ENCODE results near the gene COX7A2L.

Gene COX7A2L

DNA sequence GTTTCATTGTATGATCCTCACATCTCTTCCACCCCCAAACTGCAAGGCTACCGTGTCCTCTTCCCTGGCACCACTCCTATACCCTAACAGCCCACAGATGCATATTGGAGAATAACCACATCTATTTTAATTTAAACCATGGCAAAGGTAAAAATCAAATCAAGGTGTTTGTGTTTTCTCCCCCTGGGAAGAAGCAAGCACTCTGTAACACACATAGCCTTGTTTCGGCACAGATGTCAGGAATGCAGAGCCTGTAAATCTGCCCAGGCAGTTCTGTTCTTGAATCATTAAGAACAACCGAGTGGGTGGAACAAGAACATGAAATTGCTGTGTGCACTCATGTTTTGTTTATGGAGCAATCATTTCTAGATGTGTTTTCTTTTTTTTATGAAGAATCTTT, 6.8 kb upstream of the COX7A2L start:
- Histone ChIP-seq H3K4me1 (ENCODE audit: control extremely low read depth in 1 of 4, control insufficient read depth in 4 of 4, insufficient read depth in 4 of 4, low read length in 3 of 4) (no peaks in the 10 kb centered on the region), H3K4me3 (ENCODE audit: control insufficient read depth in 1 of 7, extremely low read depth in 1 of 7, insufficient read depth in 4 of 7, low read depth in 2 of 7, low read length in 6 of 7) (no peak overlapping the region), H3K27ac (ENCODE audit: insufficient read depth in 1 of 2, low read depth in 1 of 2, low read length in 2 of 2, poor library complexity in 1 of 2, severe bottlenecking in 2 of 2) (no peak overlapping the region), H3K27me3 (replicated peaks in 2 of 5; ENCODE audit: control insufficient read depth in 4 of 5, insufficient read depth in 5 of 5, low read length in 4 of 5) (peaks cover 0 to 4% (median 0%) of the 10 kb centered on the region in 5 experiments), H3K9me3 (ENCODE audit: control extremely low read depth in 1 of 5, control insufficient read depth in 4 of 5, insufficient read depth in 2 of 5, low read depth in 1 of 5, low read length in 4 of 5) (no peaks in the 10 kb centered on the region), H3K36me3 (ENCODE audit: control insufficient read depth in 4 of 4, insufficient read depth in 4 of 4, low read length in 3 of 4) (no peaks in the 10 kb centered on the region)
- CTCF ChIA-PET, result interaction anchor here (1.4 kb wide), 1 partner anchor 282 kb away, joined by 4 read pairs; no protein-coding TSS in a partner anchor
- no peak for DNase-seq
- WGBS (ENCODE audit: insufficient coverage), result 100% methylated on average over 2 of the region's 3 CpGs
- POLR2A ChIA-PET, result no interaction called here

DNA sequence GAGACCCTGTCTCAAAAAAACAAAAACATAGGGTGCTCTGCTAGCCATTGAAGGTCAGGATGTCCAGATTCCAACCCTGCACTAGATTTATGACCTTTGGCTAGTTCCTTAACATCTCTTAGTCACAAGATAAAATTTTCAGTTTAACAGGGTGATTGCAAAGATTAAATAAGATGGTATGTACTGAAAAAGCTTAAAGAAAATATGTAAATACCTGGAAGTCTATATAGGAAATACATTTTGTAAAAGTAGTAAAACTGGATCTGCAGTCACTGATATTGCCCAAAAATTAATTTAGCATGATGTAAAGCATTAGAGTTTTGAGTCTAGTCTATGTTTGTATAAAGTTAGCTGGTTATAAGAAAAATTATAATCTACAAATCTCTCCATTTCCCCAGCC, 5.4 kb upstream of the COX7A2L start:
- H3K9me3 ChIP-seq (ENCODE audit: control extremely low read depth in 1 of 5, control insufficient read depth in 4 of 5, insufficient read depth in 2 of 5, low read depth in 1 of 5, low read length in 4 of 5), result no peaks in the 10 kb centered on the region
- POLR2A ChIA-PET, result no interaction called here
- H3K27me3 ChIP-seq (replicated peaks in 2 of 5; ENCODE audit: control insufficient read depth in 4 of 5, insufficient read depth in 5 of 5, low read length in 4 of 5), result peaks cover 0 to 4% (median 0%) of the 10 kb centered on the region in 5 experiments
- H3K36me3 ChIP-seq (ENCODE audit: control insufficient read depth in 4 of 4, insufficient read depth in 4 of 4, low read length in 3 of 4), result no peaks in the 10 kb centered on the region
- no peak overlapping the region for H3K27ac ChIP-seq (ENCODE audit: insufficient read depth in 1 of 2, low read depth in 1 of 2, low read length in 2 of 2, poor library complexity in 1 of 2, severe bottlenecking in 2 of 2)
- CTCF ChIA-PET, result interaction anchor here (1.3 kb wide), 1 partner anchor 38 kb away, joined by 3 read pairs; no protein-coding TSS in a partner anchor
- H3K4me3 ChIP-seq (ENCODE audit: control insufficient read depth in 1 of 7, extremely low read depth in 1 of 7, insufficient read depth in 4 of 7, low read depth in 2 of 7, low read length in 6 of 7), result no peak overlapping the region
- no peak for DNase-seq
- H3K4me1 ChIP-seq (ENCODE audit: control extremely low read depth in 1 of 4, control insufficient read depth in 4 of 4, insufficient read depth in 4 of 4, low read length in 3 of 4), result peaks cover 5 to 8% (median 7%) of the 10 kb centered on the region in 4 experiments

DNA sequence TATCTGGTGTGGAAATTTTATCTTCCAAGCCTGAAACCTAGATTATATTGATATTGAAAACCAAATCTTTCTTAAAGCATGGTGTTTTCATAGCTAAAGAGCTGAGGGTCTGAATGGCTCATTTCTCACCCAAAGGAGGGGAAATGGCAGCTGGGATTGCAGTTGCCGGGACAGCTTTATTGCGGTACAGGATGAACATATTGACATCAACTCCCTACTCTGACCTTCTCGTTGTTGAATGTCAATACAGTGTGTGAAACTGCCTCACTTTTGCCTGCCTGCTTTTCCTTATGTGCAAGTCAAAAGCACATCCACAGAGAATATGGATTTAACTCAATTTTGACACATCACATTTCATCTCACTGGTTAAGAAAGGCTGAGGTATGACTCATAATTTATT, 3.6 kb upstream of the COX7A2L start:
- POLR2A ChIA-PET, result no interaction called here
- H3K4me3 ChIP-seq (ENCODE audit: control insufficient read depth in 1 of 7, extremely low read depth in 1 of 7, insufficient read depth in 4 of 7, low read depth in 2 of 7, low read length in 6 of 7), result no peak overlapping the region
- 93% methylated on average over 2 of the region's 3 CpGs for WGBS (ENCODE audit: insufficient coverage)
- H3K9me3 ChIP-seq (ENCODE audit: control extremely low read depth in 1 of 5, control insufficient read depth in 4 of 5, insufficient read depth in 2 of 5, low read depth in 1 of 5, low read length in 4 of 5), result no peaks in the 10 kb centered on the region
- DNase-seq, result no peak
- peaks cover 8 to 18% (median 16%) of the 10 kb centered on the region in 4 experiments for H3K4me1 ChIP-seq (ENCODE audit: control extremely low read depth in 1 of 4, control insufficient read depth in 4 of 4, insufficient read depth in 4 of 4, low read length in 3 of 4)
- CTCF ChIA-PET, result no interaction called here
- no peak overlapping the region for H3K27ac ChIP-seq (ENCODE audit: insufficient read depth in 1 of 2, low read depth in 1 of 2, low read length in 2 of 2, poor library complexity in 1 of 2, severe bottlenecking in 2 of 2)
- peaks cover 0 to 4% (median 0%) of the 10 kb centered on the region in 5 experiments for H3K27me3 ChIP-seq (replicated peaks in 2 of 5; ENCODE audit: control insufficient read depth in 4 of 5, insufficient read depth in 5 of 5, low read length in 4 of 5)
- H3K36me3 ChIP-seq (ENCODE audit: control insufficient read depth in 4 of 4, insufficient read depth in 4 of 4, low read length in 3 of 4), result no peaks in the 10 kb centered on the region

DNA sequence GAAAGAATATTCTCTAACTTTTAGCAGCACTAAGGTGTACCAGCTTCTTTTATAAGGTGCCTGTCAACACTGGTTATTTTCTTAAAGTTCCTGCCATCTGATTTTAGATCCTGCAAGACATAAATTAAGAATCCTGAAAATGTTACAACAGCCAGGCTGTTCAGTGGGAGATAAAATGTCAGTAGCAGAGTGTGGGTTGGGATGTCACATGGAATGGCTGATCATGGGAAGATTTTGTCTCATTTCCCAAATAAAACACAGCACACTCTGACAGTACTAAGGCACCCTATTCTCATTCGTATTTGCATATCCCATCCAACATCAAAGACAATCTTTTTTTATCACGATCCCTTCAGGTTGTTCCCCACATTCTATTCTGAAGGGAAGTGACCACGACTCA, 2.4 kb upstream of the COX7A2L start:
- peaks cover 18 to 30% (median 26%) of the 10 kb centered on the region in 4 experiments for H3K4me1 ChIP-seq (ENCODE audit: control extremely low read depth in 1 of 4, control insufficient read depth in 4 of 4, insufficient read depth in 4 of 4, low read length in 3 of 4)
- H3K9me3 ChIP-seq (ENCODE audit: control extremely low read depth in 1 of 5, control insufficient read depth in 4 of 5, insufficient read depth in 2 of 5, low read depth in 1 of 5, low read length in 4 of 5), result no peaks in the 10 kb centered on the region
- CTCF ChIA-PET, result no interaction called here
- H3K27me3 ChIP-seq (replicated peaks in 2 of 5; ENCODE audit: control insufficient read depth in 4 of 5, insufficient read depth in 5 of 5, low read length in 4 of 5), result peaks cover 0 to 4% (median 0%) of the 10 kb centered on the region in 5 experiments
- H3K27ac ChIP-seq (ENCODE audit: insufficient read depth in 1 of 2, low read depth in 1 of 2, low read length in 2 of 2, poor library complexity in 1 of 2, severe bottlenecking in 2 of 2), result no peak overlapping the region
- H3K4me3 ChIP-seq (ENCODE audit: control insufficient read depth in 1 of 7, extremely low read depth in 1 of 7, insufficient read depth in 4 of 7, low read depth in 2 of 7, low read length in 6 of 7), result no peak overlapping the region
- 93% methylated on average over 2 of the region's 3 CpGs for WGBS (ENCODE audit: insufficient coverage)
- H3K36me3 ChIP-seq (ENCODE audit: control insufficient read depth in 4 of 4, insufficient read depth in 4 of 4, low read length in 3 of 4), result no peaks in the 10 kb centered on the region
- POLR2A ChIA-PET, result no interaction called here
- no peak for DNase-seq

DNA sequence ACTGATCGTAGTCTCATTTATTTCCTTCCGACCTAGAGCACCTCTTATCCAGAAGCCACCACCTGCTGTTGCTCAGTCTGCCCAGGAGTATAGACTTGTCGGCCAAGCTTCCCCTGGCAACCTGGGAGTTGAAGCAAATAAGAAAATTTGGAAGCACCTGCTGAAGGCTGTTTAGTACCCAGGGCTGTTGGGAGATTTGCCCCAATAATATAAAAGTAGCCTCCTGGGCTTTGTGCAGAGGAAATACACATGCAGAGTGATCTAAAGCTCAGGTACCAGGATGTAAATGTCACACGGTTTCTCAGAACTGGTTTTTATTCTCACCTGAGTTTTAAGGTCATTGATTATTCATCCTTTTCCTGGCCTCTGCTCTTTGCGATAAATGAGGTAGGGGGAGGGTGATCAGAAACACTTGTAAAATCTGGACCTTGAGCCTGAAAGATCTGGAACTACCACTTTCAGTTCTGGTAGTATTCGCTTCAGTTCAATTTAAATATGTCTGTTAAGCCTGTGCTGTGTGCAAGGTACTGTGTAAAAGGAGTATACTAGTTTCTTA, 789 bp upstream of the COX7A2L start:
- 13% methylated on average over 5 of the region's 6 CpGs for WGBS (ENCODE audit: insufficient coverage)
- Histone ChIP-seq H3K4me1 (ENCODE audit: control extremely low read depth in 1 of 4, control insufficient read depth in 4 of 4, insufficient read depth in 4 of 4, low read length in 3 of 4) (peaks cover 22 to 31% (median 26%) of the 10 kb centered on the region in 4 experiments), H3K27me3 (replicated peaks in 2 of 5; ENCODE audit: control insufficient read depth in 4 of 5, insufficient read depth in 5 of 5, low read length in 4 of 5) (peaks cover 0 to 2% (median 0%) of the 10 kb centered on the region in 5 experiments), H3K27ac (ENCODE audit: insufficient read depth in 1 of 2, low read depth in 1 of 2, low read length in 2 of 2, poor library complexity in 1 of 2, severe bottlenecking in 2 of 2) (peak overlapping the region; percentile 91 to 96), H3K9me3 (ENCODE audit: control extremely low read depth in 1 of 5, control insufficient read depth in 4 of 5, insufficient read depth in 2 of 5, low read depth in 1 of 5, low read length in 4 of 5) (no peaks in the 10 kb centered on the region), H3K4me3 (ENCODE audit: control insufficient read depth in 1 of 7, extremely low read depth in 1 of 7, insufficient read depth in 4 of 7, low read depth in 2 of 7, low read length in 6 of 7) (peak overlapping the region; percentile 33 to 99 (median 96)), H3K36me3 (ENCODE audit: control insufficient read depth in 4 of 4, insufficient read depth in 4 of 4, low read length in 3 of 4) (peaks cover 0 to 2% (median 0%) of the 10 kb centered on the region in 4 experiments)
- peak in 1 of 3 donors; percentile 7 for DNase-seq
- CTCF ChIA-PET, result interaction anchor here (0.6 to 1.1 kb wide), 3 partner anchors 23 to 322 kb away, joined by 3 read pairs; no protein-coding TSS in a partner anchor
- POLR2A ChIA-PET, result interaction anchor here (0.6 kb wide), 1 partner anchor 23 kb away, joined by 3 read pairs; no protein-coding TSS in a partner anchor

DNA sequence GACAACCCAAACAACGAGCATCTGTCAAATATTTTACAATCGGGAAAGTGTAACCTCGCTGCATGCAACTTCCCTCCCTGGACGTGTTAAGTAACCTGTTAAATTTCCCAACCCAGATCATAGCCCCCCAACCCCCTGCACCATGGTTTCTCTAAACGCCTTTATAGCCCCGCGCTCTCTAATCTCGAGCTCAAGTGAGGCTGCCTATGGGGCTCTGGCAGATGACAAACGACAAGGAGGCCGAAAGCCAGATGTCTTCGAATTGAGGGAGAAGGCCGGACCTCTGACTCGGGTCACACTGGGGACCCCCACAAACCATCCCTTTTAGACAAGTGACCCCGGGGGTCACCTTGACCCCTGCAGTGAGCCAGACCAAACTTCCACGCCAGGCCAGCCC, 526 bp downstream of the COX7A2L start:
- peak in 1 of 3 donors; percentile 35 for DNase-seq
- Histone ChIP-seq H3K4me3 (ENCODE audit: control insufficient read depth in 1 of 7, extremely low read depth in 1 of 7, insufficient read depth in 4 of 7, low read depth in 2 of 7, low read length in 6 of 7) (peak overlapping the region; percentile 92 to 99 (median 96)), H3K9me3 (ENCODE audit: control extremely low read depth in 1 of 5, control insufficient read depth in 4 of 5, insufficient read depth in 2 of 5, low read depth in 1 of 5, low read length in 4 of 5) (no peaks in the 10 kb centered on the region), H3K27ac (ENCODE audit: insufficient read depth in 1 of 2, low read depth in 1 of 2, low read length in 2 of 2, poor library complexity in 1 of 2, severe bottlenecking in 2 of 2) (peak overlapping the region; percentile 91 to 96), H3K4me1 (ENCODE audit: control extremely low read depth in 1 of 4, control insufficient read depth in 4 of 4, insufficient read depth in 4 of 4, low read length in 3 of 4) (peaks cover 22 to 31% (median 26%) of the 10 kb centered on the region in 4 experiments), H3K36me3 (ENCODE audit: control insufficient read depth in 4 of 4, insufficient read depth in 4 of 4, low read length in 3 of 4) (peaks cover 0 to 2% (median 1%) of the 10 kb centered on the region in 4 experiments), H3K27me3 (replicated peaks in 2 of 5; ENCODE audit: control insufficient read depth in 4 of 5, insufficient read depth in 5 of 5, low read length in 4 of 5) (no peaks in the 10 kb centered on the region)
- POLR2A ChIA-PET, result no interaction called here
- 0% methylated on average over 11 of the region's 15 CpGs for WGBS (ENCODE audit: insufficient coverage)
- CTCF ChIA-PET, result no interaction called here

DNA sequence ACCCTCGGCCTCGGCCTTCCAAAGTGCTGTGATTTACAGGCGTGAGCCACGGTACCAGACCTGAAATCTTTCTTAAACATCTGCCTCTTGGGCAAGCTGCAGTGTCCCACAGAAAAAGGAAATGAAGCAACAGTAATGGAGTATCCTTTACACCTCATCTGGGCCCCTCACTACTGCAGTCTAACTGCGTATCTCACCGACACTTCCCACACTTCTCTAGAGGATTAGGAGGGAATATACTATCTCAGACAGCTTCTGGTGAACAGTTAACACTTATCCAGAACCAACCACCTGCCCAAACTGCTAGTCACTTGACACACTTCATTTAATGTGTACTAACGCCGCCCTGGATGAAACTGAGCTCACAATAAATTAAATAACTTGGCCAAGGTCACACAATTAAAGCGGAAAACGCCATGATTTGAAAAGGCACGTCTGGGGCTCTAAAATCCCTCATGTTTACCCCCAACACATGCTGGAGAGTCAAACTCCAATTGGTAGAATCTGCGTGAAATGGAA, 993 bp downstream of the COX7A2L start:
- H3K4me1 ChIP-seq (ENCODE audit: control extremely low read depth in 1 of 4, control insufficient read depth in 4 of 4, insufficient read depth in 4 of 4, low read length in 3 of 4), result peaks cover 22 to 31% (median 26%) of the 10 kb centered on the region in 4 experiments
- H3K9me3 ChIP-seq (ENCODE audit: control extremely low read depth in 1 of 5, control insufficient read depth in 4 of 5, insufficient read depth in 2 of 5, low read depth in 1 of 5, low read length in 4 of 5), result no peaks in the 10 kb centered on the region
- peak; percentile 60 to 94 (median 90) for DNase-seq
- peaks cover 0 to 2% (median 1%) of the 10 kb centered on the region in 4 experiments for H3K36me3 ChIP-seq (ENCODE audit: control insufficient read depth in 4 of 4, insufficient read depth in 4 of 4, low read length in 3 of 4)
- peak overlapping the region; percentile 91 to 96 for H3K27ac ChIP-seq (ENCODE audit: insufficient read depth in 1 of 2, low read depth in 1 of 2, low read length in 2 of 2, poor library complexity in 1 of 2, severe bottlenecking in 2 of 2)
- peak overlapping the region in 6 of 7 experiments; percentile 92 to 99 (median 96) for H3K4me3 ChIP-seq (ENCODE audit: control insufficient read depth in 1 of 7, extremely low read depth in 1 of 7, insufficient read depth in 4 of 7, low read depth in 2 of 7, low read length in 6 of 7)
- H3K27me3 ChIP-seq (replicated peaks in 2 of 5; ENCODE audit: control insufficient read depth in 4 of 5, insufficient read depth in 5 of 5, low read length in 4 of 5), result no peaks in the 10 kb centered on the region
- CTCF ChIA-PET, result no interaction called here
- POLR2A ChIA-PET, result interaction anchor here (0.6 kb wide), 1 partner anchor 307 kb away, joined by 3 read pairs; no protein-coding TSS in a partner anchor
- 12% methylated on average over 10 of the region's 12 CpGs for WGBS (ENCODE audit: insufficient coverage)
